BLaER1 (cell line): ENCODE results near the gene NT5DC1.

Source experiments
- H3K27ac ChIP-seq: shearing (Covaris generic); formaldehyde crosslinking; 2 replicates; pipeline ENCODE4 v1.8.1; 2022
- H3K27me3 ChIP-seq: shearing (Covaris generic); formaldehyde crosslinking; 2 replicates; pipeline ENCODE4 v1.8.1; 2022
- H3K36me3 ChIP-seq: shearing (Covaris generic); formaldehyde crosslinking; 2 replicates; pipeline ENCODE4 v1.8.1; 2022
- H3K4me1 ChIP-seq: shearing (Covaris generic); formaldehyde crosslinking; 2 replicates; pipeline ENCODE4 v1.8.1; 2022
- H3K4me2 ChIP-seq: shearing (Covaris generic); formaldehyde crosslinking; 2 replicates; pipeline ENCODE4 v1.8.1; 2022
- H3K4me3 ChIP-seq: shearing (Covaris generic); formaldehyde crosslinking; 2 replicates; pipeline ENCODE4 v1.8.1; 2022
- H3K9ac ChIP-seq: shearing (Covaris generic); formaldehyde crosslinking; 2 replicates; pipeline ENCODE4 v1.8.1; 2022
- H3K9me3 ChIP-seq: shearing (Covaris generic); formaldehyde crosslinking; 2 replicates; pipeline ENCODE4 v1.8.1; 2022
- H4K20me1 ChIP-seq: shearing (Covaris generic); formaldehyde crosslinking; 2 replicates; pipeline ENCODE4 v1.8.1; 2022
- Cebpa-rat ChIP-seq: shearing (Covaris generic); IDR thresholded peaks from 2 replicates; pipeline ENCODE4 v1.8.1; 2022

Gene NT5DC1

DNA sequence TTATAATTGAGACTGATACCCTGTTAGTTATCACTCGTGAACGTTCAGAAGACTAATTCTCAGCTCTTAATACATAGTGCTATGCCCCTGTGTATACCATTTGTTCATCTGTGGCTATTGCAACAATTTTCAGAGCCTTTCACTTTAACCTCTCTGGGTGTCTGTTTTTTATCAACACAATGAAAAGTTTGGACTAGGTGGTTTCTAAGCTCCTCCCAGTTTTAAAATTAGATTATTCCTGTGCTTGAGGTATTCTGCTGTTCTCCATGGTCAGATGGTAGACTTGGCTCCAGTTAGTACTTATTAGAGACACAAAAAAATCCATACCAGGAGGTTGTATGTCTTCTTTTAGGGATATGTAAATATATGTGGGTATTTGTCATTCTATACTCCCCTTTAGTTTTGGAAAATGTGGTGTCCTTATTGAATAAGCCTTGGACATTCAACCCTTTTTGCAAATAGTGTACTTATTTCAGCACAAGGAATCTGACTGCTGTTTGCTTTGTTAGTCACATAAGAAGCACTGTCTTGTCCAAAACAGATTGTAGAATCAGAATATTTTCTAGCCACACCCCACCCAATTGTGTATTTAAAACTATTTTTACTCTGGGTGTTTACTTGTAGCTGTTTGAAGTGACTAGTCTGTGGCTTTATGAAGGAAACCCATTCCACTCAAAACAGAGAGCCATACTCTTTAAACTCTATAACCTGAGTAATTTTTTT is 27.3 kb downstream of the NT5DC1 start:
- Histone ChIP-seq H3K4me1 (no peaks in the 10 kb centered on the region), H4K20me1 (no peaks in the 10 kb centered on the region), H3K27ac (no peak overlapping the region), H3K9me3 (no peaks in the 10 kb centered on the region), H3K27me3 (no peaks in the 10 kb centered on the region), H3K4me2 (no peak overlapping the region), H3K4me3 (no peak overlapping the region), H3K36me3 (no peaks in the 10 kb centered on the region), H3K9ac (no peak overlapping the region)
- no peak for TF ChIP-seq Cebpa-rat

GRCh38 chr6:116133453-116133852 is 32.8 kb downstream of the NT5DC1 start:
- Histone ChIP-seq H3K4me2 (no peak overlapping the region), H3K9ac (no peak overlapping the region), H4K20me1 (no peaks in the 10 kb centered on the region)

GRCh38 chr6:116136373-116136772 is 35.7 kb downstream of the NT5DC1 start:
- Histone ChIP-seq H3K4me3 (no peak overlapping the region), H3K36me3 (no peaks in the 10 kb centered on the region), H3K4me2 (no peak overlapping the region), H3K9me3 (no peaks in the 10 kb centered on the region), H3K27me3 (no peaks in the 10 kb centered on the region), H3K27ac (no peak overlapping the region), H3K4me1 (no peaks in the 10 kb centered on the region), H3K9ac (no peak overlapping the region), H4K20me1 (no peaks in the 10 kb centered on the region)
- TF ChIP-seq Cebpa-rat: no peak

More at GRCh38 chr6:116133453-116133852, 32.8 kb downstream of the NT5DC1 start:
- no peak overlapping the region for H3K4me3 ChIP-seq
- H3K4me1 ChIP-seq: no peaks in the 10 kb centered on the region
- H3K27me3 ChIP-seq: no peaks in the 10 kb centered on the region
- no peak for TF ChIP-seq Cebpa-rat
- H3K36me3 ChIP-seq: no peaks in the 10 kb centered on the region
- H3K27ac ChIP-seq: no peak overlapping the region
- H3K9me3 ChIP-seq: no peaks in the 10 kb centered on the region

- TF ChIP-seq Cebpa-rat: no peak
- Histone ChIP-seq H3K9ac (no peak overlapping the region), H3K4me2 (no peak overlapping the region), H3K27ac (no peak overlapping the region), H4K20me1 (no peaks in the 10 kb centered on the region), H3K9me3 (no peaks in the 10 kb centered on the region), H3K36me3 (no peaks in the 10 kb centered on the region), H3K4me3 (no peak overlapping the region), H3K27me3 (no peaks in the 10 kb centered on the region), H3K4me1 (no peaks in the 10 kb centered on the region)
Observed at GRCh38 chr6:116136933-116137340, 36.3 kb downstream of the NT5DC1 start.

- no peak overlapping the region for H3K4me3 ChIP-seq
- no peaks in the 10 kb centered on the region for H3K27me3 ChIP-seq
- H3K4me2 ChIP-seq: no peak overlapping the region
- H3K36me3 ChIP-seq: no peaks in the 10 kb centered on the region
- H3K9ac ChIP-seq: no peak overlapping the region
- H3K4me1 ChIP-seq: peaks cover 8% of the 10 kb centered on the region; the same call in 1 of the 2 replicates
- no peaks in the 10 kb centered on the region for H3K9me3 ChIP-seq
- no peaks in the 10 kb centered on the region for H4K20me1 ChIP-seq
- H3K27ac ChIP-seq: no peak overlapping the region
- TF ChIP-seq Cebpa-rat: no peak
Observed at GRCh38 chr6:116139917-116140316, 39.3 kb downstream of the NT5DC1 start.

DNA sequence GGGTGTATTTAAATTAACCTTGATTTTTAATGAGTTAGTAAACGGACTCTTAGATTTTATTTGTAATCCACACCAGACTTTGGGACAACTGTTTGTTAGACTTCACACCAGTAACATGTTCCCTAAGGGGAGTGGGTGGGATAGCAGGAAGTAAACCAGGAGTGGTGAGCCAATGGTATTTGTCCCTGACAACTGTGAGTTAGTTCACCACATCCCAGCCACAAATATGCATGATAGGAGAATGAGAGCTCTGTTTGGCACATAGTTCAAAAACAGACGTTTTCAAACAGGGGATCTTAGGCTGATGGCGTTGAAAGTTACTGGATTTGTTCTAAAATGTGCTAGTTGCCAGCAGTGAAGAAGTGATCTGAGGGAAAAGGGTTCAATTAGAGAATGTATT is 44.0 kb downstream of the NT5DC1 start:
- Histone ChIP-seq H3K9me3 (no peaks in the 10 kb centered on the region), H3K27me3 (no peaks in the 10 kb centered on the region), H3K4me1 (peaks cover 8% of the 10 kb centered on the region; the same call in 1 of the 2 replicates), H3K27ac (no peak overlapping the region), H3K4me3 (no peak overlapping the region), H3K36me3 (no peaks in the 10 kb centered on the region), H3K4me2 (no peak overlapping the region), H3K9ac (no peak overlapping the region), H4K20me1 (no peaks in the 10 kb centered on the region)
- no peak for TF ChIP-seq Cebpa-rat

- Histone ChIP-seq H3K4me1 (peaks cover 8% of the 10 kb centered on the region; the same call in 1 of the 2 replicates), H3K9ac (no peak overlapping the region), H3K4me3 (no peak overlapping the region), H3K27me3 (no peaks in the 10 kb centered on the region), H3K9me3 (no peaks in the 10 kb centered on the region), H3K4me2 (no peak overlapping the region), H3K27ac (no peak overlapping the region), H3K36me3 (no peaks in the 10 kb centered on the region), H4K20me1 (no peaks in the 10 kb centered on the region)
- TF ChIP-seq Cebpa-rat: no peak
Observed at GRCh38 chr6:116145803-116146675, 45.4 kb downstream of the NT5DC1 start.

GRCh38 chr6:116152620-116153019 is 52.0 kb downstream of the NT5DC1 start:
- Histone ChIP-seq H3K9me3 (no peaks in the 10 kb centered on the region), H3K9ac (no peak overlapping the region), H3K36me3 (no peaks in the 10 kb centered on the region), H3K4me1 (no peaks in the 10 kb centered on the region), H3K27ac (no peak overlapping the region), H3K4me2 (no peak overlapping the region), H3K4me3 (no peak overlapping the region), H3K27me3 (no peaks in the 10 kb centered on the region), H4K20me1 (no peaks in the 10 kb centered on the region)
- TF ChIP-seq Cebpa-rat: no peak

GRCh38 chr6:116154887-116155286 is 54.2 kb downstream of the NT5DC1 start:
- no peaks in the 10 kb centered on the region for H3K4me1 ChIP-seq
- H3K9me3 ChIP-seq: no peaks in the 10 kb centered on the region
- no peak overlapping the region for H3K4me3 ChIP-seq
- no peak overlapping the region for H3K27ac ChIP-seq
- no peak overlapping the region for H3K9ac ChIP-seq
- no peaks in the 10 kb centered on the region for H4K20me1 ChIP-seq
- no peaks in the 10 kb centered on the region for H3K27me3 ChIP-seq
- no peaks in the 10 kb centered on the region for H3K36me3 ChIP-seq
- no peak for TF ChIP-seq Cebpa-rat
- no peak overlapping the region for H3K4me2 ChIP-seq
